Upper lobe of left lung (tissue), 4 donors: ENCODE measurements around the gene PDLIM7.

Source experiments
- CTCF ChIP-seq, 6 experiments: fragments of 450-650 bp in 4 of 6; fragments of 200-600 bp in 2 of 6; sonication (generic) in 2 of 6; IDR thresholded peaks; one replicate each; pipeline ENCODE4 v1.5.1; 2016 to 2019; ENCODE audit warnings: antibody characterized with exemption in 6 of 6
- EP300 ChIP-seq, 4 donors: sonication (generic); formaldehyde crosslinking; IDR thresholded peaks; one replicate each; pipeline ENCODE4 v1.5.1; 2017; ENCODE audit warnings: antibody characterized with exemption in 4 of 4, control low read depth in 2 of 4
- POLR2A ChIP-seq, 4 donors: fragments of 450-650 bp; IDR thresholded peaks; one replicate each; pipeline ENCODE4 v1.5.1; 2016 to 2017; ENCODE audit warnings: antibody characterized with exemption in 4 of 4, mild to moderate bottlenecking in 2 of 4

DNA sequence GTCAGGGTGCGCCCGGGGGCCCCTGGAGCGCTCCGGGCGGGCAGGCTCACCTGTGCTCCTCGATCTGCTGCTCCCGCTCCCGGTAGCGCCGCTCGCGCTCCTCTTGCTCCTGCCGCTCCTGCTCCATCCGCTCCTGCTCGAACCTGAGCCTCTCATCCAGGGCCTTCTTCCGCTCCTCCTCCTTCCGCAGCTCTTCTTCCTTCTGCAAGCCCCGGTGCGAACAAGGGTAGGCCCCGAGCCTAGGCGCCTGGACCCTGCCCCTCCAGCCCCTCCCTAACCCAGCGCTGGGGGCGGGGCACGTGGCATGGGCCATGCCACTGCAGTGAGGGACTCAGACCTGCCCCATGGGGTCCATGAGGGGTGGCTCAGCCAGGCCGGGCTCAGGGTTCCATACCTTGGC is 30.5 kb downstream of the PDLIM7 start:
- TF ChIP-seq CTCF (IDR thresholded peaks at IDR 0.05) = no peak
- TF ChIP-seq POLR2A (IDR thresholded peaks at IDR 0.05) = no peak
- no peak for TF ChIP-seq EP300 (IDR thresholded peaks at IDR 0.05)
